ENCODE results near the gene MEMO1.
"Not testable (repeated sequence)": the region's sequence is repeated elsewhere in the genome, so short reads cannot be mapped to it uniquely, and the experiment has no call there.

DNA sequence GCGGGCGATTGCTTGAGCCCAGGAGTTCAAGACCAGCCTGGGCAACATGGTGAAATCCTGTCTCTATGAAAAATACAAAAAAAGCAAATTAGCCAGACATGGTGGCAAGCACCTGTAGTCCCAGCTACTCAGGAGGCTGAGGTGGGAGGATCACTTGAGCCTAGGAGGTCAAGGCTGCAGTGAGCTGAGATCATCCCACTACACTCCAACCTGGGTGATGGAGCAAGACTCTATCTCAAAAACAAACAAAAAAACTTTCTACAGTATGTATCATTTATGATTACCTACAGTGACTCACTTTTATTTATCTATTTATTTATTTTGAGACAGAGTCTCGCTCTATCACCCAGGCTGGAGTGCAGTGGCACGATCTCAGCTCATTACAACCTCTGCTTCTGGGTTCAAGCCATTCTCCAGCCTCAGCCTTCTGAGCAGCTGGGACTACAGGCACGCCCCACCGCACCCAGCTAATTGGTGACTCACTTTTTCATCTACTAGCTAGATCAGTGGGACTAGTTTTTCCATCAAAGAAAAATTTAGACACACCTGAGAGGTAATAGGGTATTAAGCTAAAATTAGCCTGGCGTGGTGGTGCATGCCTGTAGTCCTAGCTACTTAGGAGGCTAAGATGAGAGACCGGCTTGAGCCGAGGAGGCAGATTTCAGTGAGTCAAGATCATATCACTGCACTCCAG is 8.1 kb upstream of the MEMO1 start:
- not testable (repeated sequence) for TF ChIP-seq FOSL2 (IDR thresholded peaks at IDR 0.05; ENCODE audit: borderline replicate concordance, low read depth); EP300 (IDR thresholded peaks at IDR 0.05; ENCODE audit: borderline replicate concordance in 1 of 2, low read depth in 1 of 2, low read length in 1 of 2); MEF2A (IDR thresholded peaks at IDR 0.05; ENCODE audit: borderline replicate concordance, low read depth)
- TF ChIP-seq, protein P1, sequence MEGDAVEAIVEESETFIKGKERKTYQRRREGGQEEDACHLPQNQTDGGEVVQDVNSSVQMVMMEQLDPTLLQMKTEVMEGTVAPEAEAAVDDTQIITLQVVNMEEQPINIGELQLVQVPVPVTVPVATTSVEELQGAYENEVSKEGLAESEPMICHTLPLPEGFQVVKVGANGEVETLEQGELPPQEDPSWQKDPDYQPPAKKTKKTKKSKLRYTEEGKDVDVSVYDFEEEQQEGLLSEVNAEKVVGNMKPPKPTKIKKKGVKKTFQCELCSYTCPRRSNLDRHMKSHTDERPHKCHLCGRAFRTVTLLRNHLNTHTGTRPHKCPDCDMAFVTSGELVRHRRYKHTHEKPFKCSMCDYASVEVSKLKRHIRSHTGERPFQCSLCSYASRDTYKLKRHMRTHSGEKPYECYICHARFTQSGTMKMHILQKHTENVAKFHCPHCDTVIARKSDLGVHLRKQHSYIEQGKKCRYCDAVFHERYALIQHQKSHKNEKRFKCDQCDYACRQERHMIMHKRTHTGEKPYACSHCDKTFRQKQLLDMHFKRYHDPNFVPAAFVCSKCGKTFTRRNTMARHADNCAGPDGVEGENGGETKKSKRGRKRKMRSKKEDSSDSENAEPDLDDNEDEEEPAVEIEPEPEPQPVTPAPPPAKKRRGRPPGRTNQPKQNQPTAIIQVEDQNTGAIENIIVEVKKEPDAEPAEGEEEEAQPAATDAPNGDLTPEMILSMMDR (IDR thresholded peaks at IDR 0.05), result not testable (repeated sequence)
- TF ChIP-seq, protein P2, sequence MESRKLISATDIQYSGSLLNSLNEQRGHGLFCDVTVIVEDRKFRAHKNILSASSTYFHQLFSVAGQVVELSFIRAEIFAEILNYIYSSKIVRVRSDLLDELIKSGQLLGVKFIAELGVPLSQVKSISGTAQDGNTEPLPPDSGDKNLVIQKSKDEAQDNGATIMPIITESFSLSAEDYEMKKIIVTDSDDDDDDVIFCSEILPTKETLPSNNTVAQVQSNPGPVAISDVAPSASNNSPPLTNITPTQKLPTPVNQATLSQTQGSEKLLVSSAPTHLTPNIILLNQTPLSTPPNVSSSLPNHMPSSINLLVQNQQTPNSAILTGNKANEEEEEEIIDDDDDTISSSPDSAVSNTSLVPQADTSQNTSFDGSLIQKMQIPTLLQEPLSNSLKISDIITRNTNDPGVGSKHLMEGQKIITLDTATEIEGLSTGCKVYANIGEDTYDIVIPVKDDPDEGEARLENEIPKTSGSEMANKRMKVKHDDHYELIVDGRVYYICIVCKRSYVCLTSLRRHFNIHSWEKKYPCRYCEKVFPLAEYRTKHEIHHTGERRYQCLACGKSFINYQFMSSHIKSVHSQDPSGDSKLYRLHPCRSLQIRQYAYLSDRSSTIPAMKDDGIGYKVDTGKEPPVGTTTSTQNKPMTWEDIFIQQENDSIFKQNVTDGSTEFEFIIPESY (IDR thresholded peaks at IDR 0.05; ENCODE audit: borderline replicate concordance, low read depth), result not testable (repeated sequence)
